Neutrophil (primary cell): ENCODE results near the gene TDRD7.

Experiments used
- H3K27ac ChIP-seq: fragments of 200-600 bp; sonication (generic); 2 replicates; pipeline ENCODE4 v1.5.1; 2016; ENCODE audit warnings: mild to moderate bottlenecking, moderate library complexity
- H3K27me3 ChIP-seq: fragments of 200-600 bp; sonication (generic); 2 replicates; pipeline ENCODE4 v1.6.0; 2016; ENCODE audit warnings: mild to moderate bottlenecking
- H3K36me3 ChIP-seq: fragments of 200-600 bp; sonication (generic); 2 replicates; pipeline ENCODE4 v1.5.1; 2017
- H3K4me1 ChIP-seq, 2 experiments: fragments of 200-600 bp in 1 of 2; sonication (generic) in 1 of 2; 1 replicate in 1 of 2; 2 replicates in 1 of 2; pipeline versions ENCODE4 v1.5.1 to v1.6.1; 2013 to 2016; ENCODE audit warnings: low read depth in 1 of 2, low read length in 1 of 2, mild to moderate bottlenecking in 1 of 2, moderate library complexity in 1 of 2; ENCODE audit not compliant: control insufficient read depth in 1 of 2, insufficient read depth in 1 of 2
- H3K4me3 ChIP-seq, 2 experiments: fragments of 200-600 bp in 1 of 2; sonication (generic) in 1 of 2; 1 replicate in 1 of 2; 2 replicates in 1 of 2; pipeline ENCODE4 v1.5.1; 2013 to 2016; ENCODE audit warnings: low read depth in 1 of 2, low read length in 1 of 2, mild to moderate bottlenecking in 1 of 2, moderate library complexity in 1 of 2
- H3K9me3 ChIP-seq: fragments of 200-600 bp; sonication (generic); 2 replicates; pipeline ENCODE4 v1.5.1; 2016
- TF ChIP-seq, protein P1 (sequence below): fragments of 200-600 bp; sonication (generic); IDR thresholded peaks from 2 replicates; pipeline ENCODE4 v1.5.1; 2016; ENCODE audit warnings: antibody characterized with exemption

Gene TDRD7

GRCh38 chr9:97430316-97431043 is 18.6 kb downstream of the TDRD7 start:
- no peak overlapping the region for H3K27ac ChIP-seq
- H3K4me1 ChIP-seq = peaks cover 0 to 3% of the 10 kb centered on the region in 2 experiments
- no peaks in the 10 kb centered on the region for H3K27me3 ChIP-seq
- H3K36me3 ChIP-seq = peaks cover 73% of the 10 kb centered on the region
- no peak overlapping the region for H3K4me3 ChIP-seq
- TF ChIP-seq, protein P1, sequence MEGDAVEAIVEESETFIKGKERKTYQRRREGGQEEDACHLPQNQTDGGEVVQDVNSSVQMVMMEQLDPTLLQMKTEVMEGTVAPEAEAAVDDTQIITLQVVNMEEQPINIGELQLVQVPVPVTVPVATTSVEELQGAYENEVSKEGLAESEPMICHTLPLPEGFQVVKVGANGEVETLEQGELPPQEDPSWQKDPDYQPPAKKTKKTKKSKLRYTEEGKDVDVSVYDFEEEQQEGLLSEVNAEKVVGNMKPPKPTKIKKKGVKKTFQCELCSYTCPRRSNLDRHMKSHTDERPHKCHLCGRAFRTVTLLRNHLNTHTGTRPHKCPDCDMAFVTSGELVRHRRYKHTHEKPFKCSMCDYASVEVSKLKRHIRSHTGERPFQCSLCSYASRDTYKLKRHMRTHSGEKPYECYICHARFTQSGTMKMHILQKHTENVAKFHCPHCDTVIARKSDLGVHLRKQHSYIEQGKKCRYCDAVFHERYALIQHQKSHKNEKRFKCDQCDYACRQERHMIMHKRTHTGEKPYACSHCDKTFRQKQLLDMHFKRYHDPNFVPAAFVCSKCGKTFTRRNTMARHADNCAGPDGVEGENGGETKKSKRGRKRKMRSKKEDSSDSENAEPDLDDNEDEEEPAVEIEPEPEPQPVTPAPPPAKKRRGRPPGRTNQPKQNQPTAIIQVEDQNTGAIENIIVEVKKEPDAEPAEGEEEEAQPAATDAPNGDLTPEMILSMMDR = no peak
- no peaks in the 10 kb centered on the region for H3K9me3 ChIP-seq

DNA sequence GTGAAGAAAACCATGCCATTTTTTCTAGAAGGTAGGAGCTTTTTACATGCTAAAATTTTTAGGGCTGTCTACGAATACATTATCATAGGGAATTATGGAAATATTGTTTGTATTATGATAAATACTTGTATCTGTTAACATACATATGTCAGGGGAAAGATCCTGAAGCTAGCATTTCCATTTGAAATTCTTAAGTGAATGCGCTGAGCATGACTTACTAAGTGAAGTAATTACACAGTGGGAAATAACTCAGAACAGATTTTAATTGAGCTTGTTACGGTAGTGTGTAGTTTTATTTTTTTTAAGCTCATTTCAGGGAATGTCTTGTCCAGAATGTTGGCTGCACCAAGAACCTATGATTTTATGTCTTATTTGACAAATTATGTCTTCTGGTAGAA is 19.1 kb downstream of the TDRD7 start:
- no peaks in the 10 kb centered on the region for H3K4me1 ChIP-seq
- H3K4me3 ChIP-seq = no peak overlapping the region
- H3K9me3 ChIP-seq = no peaks in the 10 kb centered on the region
- no peak overlapping the region for H3K27ac ChIP-seq
- no peaks in the 10 kb centered on the region for H3K27me3 ChIP-seq
- TF ChIP-seq, protein P1 = no peak
- peaks cover 73% of the 10 kb centered on the region for H3K36me3 ChIP-seq

DNA sequence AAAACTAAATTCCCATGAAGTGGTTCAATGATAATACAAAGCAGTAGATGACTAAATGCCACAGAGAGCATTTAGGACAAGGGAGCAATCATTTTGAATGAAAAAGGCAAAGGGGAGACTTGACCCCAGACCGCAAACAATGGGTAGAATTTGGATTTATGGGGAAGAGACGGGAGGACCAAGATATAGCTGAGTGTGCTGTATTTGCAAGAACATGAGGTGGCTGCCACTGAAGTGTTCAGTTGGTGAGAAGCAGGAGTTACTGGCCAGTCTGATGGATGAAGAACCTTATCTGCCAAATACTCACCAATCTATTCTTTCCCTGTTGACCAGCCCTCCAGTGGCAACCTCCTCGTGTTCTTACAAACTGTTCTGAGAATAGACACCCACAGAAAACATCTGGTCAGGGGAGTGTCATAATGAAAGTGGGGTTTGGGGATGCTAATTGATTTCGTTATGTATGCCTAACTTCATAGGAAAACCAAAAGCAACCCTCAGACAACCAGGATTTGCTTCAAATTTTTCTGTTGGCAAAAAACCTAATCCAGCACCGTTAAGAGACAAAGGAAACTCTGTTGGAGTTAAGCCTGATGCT is 19.8 kb downstream of the TDRD7 start:
- no peak overlapping the region for H3K4me3 ChIP-seq
- TF ChIP-seq, protein P1 = no peak
- no peak overlapping the region for H3K27ac ChIP-seq
- peaks cover 0 to 5% of the 10 kb centered on the region in 2 experiments for H3K4me1 ChIP-seq
- H3K27me3 ChIP-seq = no peaks in the 10 kb centered on the region
- no peaks in the 10 kb centered on the region for H3K9me3 ChIP-seq
- H3K36me3 ChIP-seq = peaks cover 73% of the 10 kb centered on the region

GRCh38 chr9:97437051-97437600 is 25.2 kb downstream of the TDRD7 start:
- peaks cover 52% of the 10 kb centered on the region for H3K36me3 ChIP-seq
- no peaks in the 10 kb centered on the region for H3K27me3 ChIP-seq
- no peaks in the 10 kb centered on the region for H3K9me3 ChIP-seq
- peak overlapping the region; percentile 0 for H3K27ac ChIP-seq
- no peak overlapping the region for H3K4me3 ChIP-seq
- H3K4me1 ChIP-seq = peaks cover 8 to 22% of the 10 kb centered on the region in 2 experiments
- TF ChIP-seq, protein P1 = no peak

DNA sequence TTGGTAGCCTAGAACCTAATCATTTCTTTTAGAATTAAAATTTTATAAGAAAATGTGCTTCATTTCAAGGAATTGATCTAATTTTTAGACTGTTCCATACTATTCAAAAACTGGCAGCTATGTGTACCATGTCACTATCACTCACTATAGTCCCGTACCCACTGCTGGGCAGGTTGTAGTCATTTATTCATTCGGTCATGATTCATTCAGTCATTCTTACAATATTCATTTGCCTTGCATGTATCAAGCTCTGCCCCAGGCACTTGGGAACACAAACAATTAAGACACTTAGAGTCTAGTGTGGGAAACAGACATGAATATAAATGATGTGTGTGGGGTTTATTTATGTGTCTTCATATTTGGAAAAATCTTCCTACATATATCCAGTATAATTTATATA is 26.4 kb downstream of the TDRD7 start:
- H3K4me3 ChIP-seq = no peak overlapping the region
- H3K36me3 ChIP-seq = peaks cover 47% of the 10 kb centered on the region
- no peaks in the 10 kb centered on the region for H3K27me3 ChIP-seq
- no peak overlapping the region for H3K27ac ChIP-seq
- H3K4me1 ChIP-seq = peaks cover 8 to 22% of the 10 kb centered on the region in 2 experiments
- TF ChIP-seq, protein P1 = no peak
- no peaks in the 10 kb centered on the region for H3K9me3 ChIP-seq
